ENCODE measurements around the gene VPS26B. TPM values are rescaled to one million over a fixed set of nuclear protein-coding genes. Genes with fewer than 3 reads are reported as not detected.

The VPS26B gene
- total RNA-seq, 2 donors from 2014 or later = 37.8 to 45.1 TPM

- no peak for TF ChIP-seq CTCF (IDR thresholded peaks at IDR 0.05)
- Histone ChIP-seq H3K4me1 (ENCODE audit: control insufficient read depth in 1 of 2, low read depth in 2 of 2) (no peaks in the 10 kb centered on the region), H3K27ac (no peak overlapping the region), H3K36me3 (peaks cover 28% of the 10 kb centered on the region), H3K27me3 (replicated peaks; ENCODE audit: insufficient read depth) (no peaks in the 10 kb centered on the region), H3K4me3 (no peak overlapping the region), H3K9me3 (no peaks in the 10 kb centered on the region)
- ATAC-seq (ENCODE audit: insufficient number of reproducible peaks, low FRiP score, low read depth) (no peak), DNase-seq (ENCODE audit: low spot score) (no peak)
Measured at GRCh38 chr11:134264966-134265764, 40.7 kb downstream of the VPS26B start.

GRCh38 chr11:134266440-134266839 lies 42.0 kb downstream of the VPS26B start:
- no peak for ATAC-seq (ENCODE audit: insufficient number of reproducible peaks, low FRiP score, low read depth)
- no peak overlapping the region for H3K27ac ChIP-seq

GRCh38 chr11:134266841-134267251 lies 42.4 kb downstream of the VPS26B start:
- Histone ChIP-seq H3K36me3 (peaks cover 16% of the 10 kb centered on the region), H3K4me1 (ENCODE audit: control insufficient read depth in 1 of 2, low read depth in 2 of 2) (no peaks in the 10 kb centered on the region), H3K9me3 (no peaks in the 10 kb centered on the region), H3K27me3 (replicated peaks; ENCODE audit: insufficient read depth) (no peaks in the 10 kb centered on the region), H3K4me3 (no peak overlapping the region), H3K27ac (no peak overlapping the region)
- DNase-seq (ENCODE audit: low spot score) = no peak
- TF ChIP-seq CTCF (IDR thresholded peaks at IDR 0.05) = no peak
- no peak for ATAC-seq (ENCODE audit: insufficient number of reproducible peaks, low FRiP score, low read depth)

More at GRCh38 chr11:134266440-134266839, 42.0 kb downstream of the VPS26B start:
- TF ChIP-seq CTCF (IDR thresholded peaks at IDR 0.05) = no peak
- Histone ChIP-seq H3K36me3 (peaks cover 19% of the 10 kb centered on the region), H3K4me1 (ENCODE audit: control insufficient read depth in 1 of 2, low read depth in 2 of 2) (no peaks in the 10 kb centered on the region), H3K9me3 (no peaks in the 10 kb centered on the region), H3K27me3 (replicated peaks; ENCODE audit: insufficient read depth) (no peaks in the 10 kb centered on the region), H3K4me3 (no peak overlapping the region)
- DNase-seq (ENCODE audit: low spot score) = no peak

GRCh38 chr11:134267461-134267860 lies 43.0 kb downstream of the VPS26B start:
- Histone ChIP-seq H3K4me3 (no peak overlapping the region), H3K27me3 (replicated peaks; ENCODE audit: insufficient read depth) (no peaks in the 10 kb centered on the region), H3K36me3 (peaks cover 11% of the 10 kb centered on the region), H3K27ac (no peak overlapping the region), H3K4me1 (ENCODE audit: control insufficient read depth in 1 of 2, low read depth in 2 of 2) (no peaks in the 10 kb centered on the region), H3K9me3 (no peaks in the 10 kb centered on the region)
- no peak for TF ChIP-seq CTCF (IDR thresholded peaks at IDR 0.05)
- DNase-seq (ENCODE audit: low spot score) (no peak), ATAC-seq (ENCODE audit: insufficient number of reproducible peaks, low FRiP score, low read depth) (no peak)

GRCh38 chr11:134267966-134268365 lies 43.5 kb downstream of the VPS26B start:
- Histone ChIP-seq H3K9me3 (no peaks in the 10 kb centered on the region), H3K4me1 (ENCODE audit: control insufficient read depth in 1 of 2, low read depth in 2 of 2) (no peaks in the 10 kb centered on the region), H3K4me3 (no peak overlapping the region), H3K27ac (no peak overlapping the region), H3K27me3 (replicated peaks; ENCODE audit: insufficient read depth) (no peaks in the 10 kb centered on the region), H3K36me3 (peaks cover 6% of the 10 kb centered on the region)
- no peak for TF ChIP-seq CTCF (IDR thresholded peaks at IDR 0.05)
- ATAC-seq (ENCODE audit: insufficient number of reproducible peaks, low FRiP score, low read depth) = no peak
- no peak for DNase-seq (ENCODE audit: low spot score)
